ENCODE results near the gene ZC3H14.

The ZC3H14 gene

DNA sequence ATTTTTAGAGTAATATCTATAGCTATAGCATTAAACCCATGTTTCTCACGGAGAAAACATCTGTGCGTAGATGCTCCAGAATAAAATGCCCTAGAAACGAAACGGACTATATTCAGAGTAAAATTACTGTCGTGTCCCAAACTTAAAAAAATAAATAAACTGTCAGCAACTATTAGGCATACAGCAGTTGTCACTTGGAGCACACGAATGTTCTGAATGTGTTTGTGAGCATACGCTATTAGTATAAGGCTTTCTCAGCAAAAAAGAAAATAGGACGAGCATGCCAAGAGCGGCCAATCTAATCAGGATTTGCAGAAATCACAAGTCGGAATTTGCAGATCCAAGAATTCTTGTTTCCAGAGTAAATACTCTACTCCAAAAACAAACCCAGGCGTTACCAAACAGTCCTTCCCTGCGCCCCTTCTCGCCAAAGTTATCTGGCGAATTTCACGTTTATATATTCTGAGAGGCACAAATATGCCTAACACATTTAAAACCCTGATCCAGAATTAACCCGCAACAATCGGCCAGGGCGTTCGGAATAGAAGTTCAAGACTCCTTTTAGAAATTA is 8.9 kb upstream of the ZC3H14 start:
- peak; percentile 48 for DNase-seq

DNA sequence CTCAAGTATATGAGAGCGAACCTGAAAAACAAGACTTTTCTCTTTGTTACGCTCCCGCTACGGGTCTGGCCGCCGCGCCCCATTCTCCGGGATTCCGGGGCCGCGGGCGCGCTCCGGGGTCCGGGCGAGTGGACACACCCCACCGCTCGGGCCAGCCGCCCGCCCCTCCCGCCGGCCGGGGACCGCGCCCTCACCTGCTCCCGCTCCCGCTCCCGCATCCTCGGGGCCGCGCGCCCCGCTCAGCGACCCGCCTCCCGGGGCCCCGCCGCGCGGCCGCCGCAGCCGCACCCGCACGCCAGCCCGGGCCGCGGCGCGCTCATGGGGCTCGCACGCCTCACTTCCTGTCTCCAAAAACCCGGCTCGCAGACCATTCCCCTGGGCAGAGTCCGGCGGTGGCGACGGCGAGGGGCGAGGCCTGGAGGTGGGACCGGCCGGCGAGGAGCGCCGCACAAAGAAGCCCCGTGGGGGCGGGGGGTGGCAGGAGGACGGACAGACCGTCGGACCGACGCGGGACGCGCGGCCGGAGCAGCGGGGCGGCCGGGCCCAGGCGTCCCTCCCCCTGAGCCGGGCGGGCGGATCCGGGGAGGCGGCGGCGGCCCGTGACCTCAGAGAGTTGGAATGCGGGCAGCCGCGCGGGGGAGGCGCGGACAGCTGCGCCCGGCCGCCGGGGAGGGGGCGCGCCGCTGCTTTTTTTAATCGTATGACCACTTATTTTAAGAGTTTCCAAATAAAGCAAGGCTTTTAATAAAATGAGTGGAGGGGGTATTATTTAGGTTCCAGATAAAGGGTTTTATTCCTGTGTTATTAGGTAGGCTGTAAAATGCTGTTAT is 8.2 kb upstream of the ZC3H14 start, which contains the start of gene PTPN21:
PTPN21 (minus strand) TSS at position 551 of the 830 bp plus-strand sequence. CDS start 4,590 bp downstream, outside the sequence.
- DNase-seq, result peak; percentile 87

DNA sequence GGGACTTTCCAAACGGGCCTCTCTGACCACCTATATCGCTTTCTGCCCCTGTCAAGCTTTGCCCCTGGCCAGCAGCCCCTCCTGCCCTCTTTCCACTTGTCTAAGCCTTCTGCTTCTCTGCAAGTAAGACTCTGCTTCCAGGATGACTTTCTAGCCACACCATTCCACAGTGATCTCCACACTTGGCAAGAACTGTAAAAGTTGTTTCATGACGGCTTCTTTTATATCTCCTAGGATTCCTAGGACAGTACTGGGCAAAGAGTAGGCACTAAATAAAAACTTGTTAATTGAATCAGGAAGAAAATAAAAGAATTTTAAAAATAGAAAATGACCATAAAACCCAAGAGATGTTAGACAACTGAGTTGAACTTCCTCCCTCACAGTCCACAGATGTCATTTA is 6.3 kb upstream of the ZC3H14 start:
- DNase-seq, result no peak

DNA sequence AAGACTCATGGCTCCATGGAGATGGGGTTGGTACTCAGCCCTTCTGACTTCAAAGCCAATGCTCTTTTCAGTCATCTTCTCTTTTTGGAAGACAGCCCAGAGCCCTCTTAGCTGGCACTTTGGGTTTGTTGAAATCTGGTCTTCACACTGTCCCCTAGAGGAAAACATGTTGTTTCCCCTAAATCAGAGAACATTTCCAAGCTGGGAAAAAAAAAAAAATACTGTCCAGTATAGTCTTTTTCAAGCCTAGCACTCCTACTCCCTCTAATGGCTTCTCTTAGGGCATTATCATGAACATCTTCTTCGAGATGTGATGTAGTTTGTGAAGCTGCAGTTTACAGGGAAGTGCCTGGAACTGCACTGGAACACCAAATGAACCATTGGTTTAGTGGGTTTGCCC is 3.0 kb upstream of the ZC3H14 start:
- no peak for DNase-seq

DNA sequence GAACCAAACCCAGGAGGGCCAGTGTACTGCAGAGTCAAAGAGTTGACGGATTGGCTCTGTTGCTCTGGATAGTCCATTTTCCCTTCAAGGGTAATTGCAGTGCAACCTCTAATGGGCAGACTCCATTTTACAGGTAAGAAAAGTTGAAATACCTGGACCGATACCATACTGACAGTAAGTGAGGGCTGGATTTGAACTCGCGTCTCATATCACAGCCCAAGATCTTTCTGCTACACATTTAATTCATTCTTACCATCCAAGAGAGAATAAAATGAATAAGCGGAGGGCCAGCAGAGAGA is 356 bp upstream of the ZC3H14 start:
- no peak for DNase-seq

DNA sequence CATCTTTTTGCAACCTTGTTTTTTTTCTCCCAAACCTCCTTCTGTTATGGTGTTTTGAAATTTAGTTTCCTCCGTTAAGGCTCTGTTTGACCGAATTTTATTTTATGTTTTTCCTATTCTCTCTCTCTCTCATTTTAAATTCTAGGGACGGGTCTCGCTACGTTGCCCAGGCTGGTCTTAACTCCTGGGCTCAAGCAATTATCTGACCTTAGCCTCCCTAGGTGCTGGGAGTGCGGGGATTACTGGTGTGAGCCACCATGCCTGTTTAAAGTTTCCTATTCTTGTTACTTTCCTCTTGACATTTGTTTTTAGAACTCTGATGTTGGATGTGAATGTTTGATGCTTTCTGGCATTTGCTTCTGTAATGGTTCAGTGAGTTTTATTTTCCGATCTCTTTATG is 1.0 kb downstream of the ZC3H14 start:
- DNase-seq, result no peak

DNA sequence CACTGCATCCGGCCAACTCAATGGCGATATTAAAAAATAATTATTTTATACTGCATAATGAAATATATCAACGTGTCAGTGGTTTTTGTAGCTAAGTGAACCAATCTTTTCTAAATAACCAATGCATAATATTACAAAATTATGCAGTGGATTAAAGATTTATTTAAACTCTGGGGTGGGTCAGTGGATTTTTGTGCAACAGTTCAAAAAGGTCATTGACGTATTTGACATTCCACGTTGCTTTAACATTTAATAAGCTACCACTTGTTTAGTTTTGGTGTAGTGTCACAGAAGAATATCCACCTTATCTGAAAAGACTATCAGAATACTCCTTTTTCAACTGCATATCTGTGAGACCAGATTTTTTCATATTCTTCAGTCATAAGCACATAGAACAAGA is 2.6 kb downstream of the ZC3H14 start:
- DNase-seq, result no peak

DNA sequence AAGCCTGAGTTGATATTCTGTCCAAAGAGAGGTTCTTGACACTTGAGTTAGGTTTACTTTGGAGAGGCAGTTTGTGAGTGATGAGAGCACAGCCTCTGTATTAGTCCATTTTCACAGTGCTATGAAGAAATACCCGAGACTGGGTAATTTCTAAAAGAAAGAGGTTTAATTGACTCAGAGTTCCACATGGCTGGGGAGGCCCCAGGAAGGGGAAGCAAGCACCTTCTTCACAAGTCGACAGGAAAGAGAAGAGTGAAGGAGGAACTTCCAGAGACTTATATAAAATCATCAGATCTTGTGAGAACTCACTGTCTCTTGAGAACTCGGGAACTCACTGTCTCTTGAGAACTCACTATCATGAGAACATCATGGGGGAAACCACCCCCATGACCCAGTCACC is 5.4 kb downstream of the ZC3H14 start:
- DNase-seq, result no peak

DNA sequence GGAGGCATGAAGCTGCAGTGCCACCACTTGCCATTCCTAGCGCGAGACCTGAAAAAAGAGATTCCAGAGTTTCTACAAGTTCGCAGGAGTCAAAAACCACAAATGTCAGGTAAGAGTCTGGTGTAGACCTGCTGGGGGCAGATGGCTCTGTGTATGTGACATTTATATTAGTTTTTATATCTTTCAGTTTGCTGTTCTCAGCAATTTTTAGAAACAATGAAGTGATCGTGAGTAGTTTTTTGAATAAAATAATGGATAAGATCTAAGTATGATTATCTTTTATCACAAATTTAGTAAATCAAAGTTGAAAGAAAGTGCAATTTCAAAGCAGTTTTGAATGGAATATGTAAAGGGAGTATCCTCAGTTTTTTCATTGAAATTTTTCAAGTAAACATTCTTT is 9.3 kb downstream of the ZC3H14 start:
- DNase-seq, result no peak

DNA sequence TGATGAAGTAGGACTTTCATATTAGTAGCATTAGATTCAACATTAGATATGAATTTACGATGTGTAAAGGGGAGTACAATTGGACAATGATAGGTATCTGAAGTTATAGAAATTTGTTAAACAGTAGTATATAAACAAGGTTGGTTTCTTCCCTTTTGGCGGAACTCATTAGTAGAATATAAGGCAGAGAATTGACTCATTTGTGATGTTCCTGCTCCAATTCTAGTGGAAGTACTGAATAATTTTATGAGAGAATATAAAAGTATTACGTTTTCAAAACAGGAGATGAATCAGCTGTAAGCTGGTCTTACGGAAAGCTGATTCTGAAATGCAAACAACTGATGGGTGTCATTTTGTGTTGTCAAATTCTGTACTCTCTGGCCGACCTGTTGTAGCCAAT is 13.4 kb downstream of the ZC3H14 start:
- no peak for DNase-seq

DNA sequence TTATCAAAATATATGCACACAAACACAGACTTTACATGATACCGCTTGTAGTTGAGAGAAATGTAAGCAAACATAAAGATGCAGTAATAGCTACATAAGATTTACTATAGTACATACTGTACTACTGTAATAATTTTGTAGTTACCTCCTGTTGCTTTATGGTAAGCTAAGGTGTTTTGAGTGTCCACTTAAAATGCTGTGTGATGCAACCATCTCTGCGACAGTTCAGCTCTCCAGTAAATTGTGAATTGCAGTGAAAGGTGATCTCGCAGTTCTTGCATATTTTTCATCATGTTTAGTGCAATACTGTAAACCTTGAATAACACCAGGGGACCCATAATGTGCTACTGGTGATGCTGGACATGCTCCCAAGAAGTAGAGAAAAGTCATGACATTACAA is 21.6 kb downstream of the ZC3H14 start:
- DNase-seq, result no peak

DNA sequence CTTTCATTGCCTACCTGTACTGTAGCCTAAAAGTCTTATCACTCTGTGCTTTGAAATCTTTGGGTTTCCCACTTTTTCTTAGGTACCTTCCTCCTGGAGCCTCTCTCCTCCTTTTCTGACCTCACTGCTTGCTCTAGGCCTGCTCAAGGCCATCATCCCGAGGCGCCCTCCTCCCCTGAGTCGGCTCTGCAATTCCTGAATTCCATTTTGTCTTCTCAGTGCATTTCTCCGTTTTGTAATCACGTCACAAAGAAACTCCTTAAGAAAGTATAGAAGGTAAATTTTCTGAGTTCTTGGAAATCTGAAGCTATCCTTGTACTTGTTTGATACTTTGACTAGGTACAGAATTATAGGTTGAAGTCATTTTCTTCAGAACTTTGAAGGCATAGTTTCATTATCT is 25.2 kb downstream of the ZC3H14 start:
- DNase-seq, result no peak

DNA sequence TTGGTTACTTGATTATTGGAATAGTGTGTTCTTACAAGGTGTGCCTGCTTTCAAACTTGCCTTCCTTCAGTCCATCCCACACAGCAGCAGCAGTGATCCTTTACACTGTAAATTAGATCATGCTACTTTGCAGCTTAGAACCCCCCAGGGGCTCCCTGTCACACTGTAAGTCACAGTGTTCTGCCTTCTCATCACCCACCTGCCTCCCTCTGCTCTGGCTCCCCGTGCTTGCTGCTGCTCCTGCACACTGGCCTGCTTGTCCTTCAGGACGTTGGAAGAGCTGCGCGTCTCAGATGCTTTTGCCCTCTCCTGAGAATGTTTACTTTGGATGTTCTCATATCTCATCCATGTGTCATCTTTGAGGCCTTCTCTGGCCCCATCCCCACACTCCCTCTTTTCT is 27.3 kb downstream of the ZC3H14 start:
- DNase-seq, result no peak

DNA sequence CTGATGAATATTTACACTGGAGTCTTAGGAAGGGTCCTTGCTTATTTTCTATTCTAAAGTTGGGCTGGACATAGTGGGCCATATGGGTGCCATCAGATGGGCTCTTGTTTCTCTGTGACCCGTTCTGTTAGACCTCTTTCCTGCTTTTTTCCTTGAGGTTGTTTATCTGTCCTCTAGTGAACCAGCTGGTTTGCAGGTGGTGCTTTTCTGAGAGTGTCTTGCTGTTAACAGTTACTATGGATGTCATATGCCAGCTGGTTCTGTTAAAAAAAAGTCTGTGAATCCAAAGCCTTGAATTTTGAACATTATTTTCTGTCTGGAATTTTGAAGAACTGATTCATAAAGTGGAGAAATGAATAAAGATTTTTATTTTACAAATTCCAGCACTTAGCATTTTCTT is 29.2 kb downstream of the ZC3H14 start:
- DNase-seq, result no peak

DNA sequence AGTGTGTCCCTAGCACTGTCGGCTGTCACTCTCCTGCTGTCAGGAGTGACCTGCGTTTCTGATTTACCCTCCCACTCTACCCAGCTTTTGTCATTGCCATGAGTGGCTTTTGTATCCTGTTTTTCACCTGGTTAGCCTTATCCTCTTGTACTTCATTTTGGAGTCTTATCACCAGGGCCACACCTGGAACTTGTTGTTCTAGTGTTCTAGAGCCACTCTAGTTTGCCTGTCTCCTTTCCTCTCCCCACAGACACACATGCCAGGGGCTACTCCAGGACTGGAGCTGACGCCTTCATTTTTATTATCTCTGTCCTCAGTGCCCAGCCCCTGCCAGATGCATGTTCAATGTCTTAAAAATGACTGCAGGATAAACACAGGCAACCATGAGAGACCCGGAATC is 34.2 kb downstream of the ZC3H14 start:
- DNase-seq, result no peak

DNA sequence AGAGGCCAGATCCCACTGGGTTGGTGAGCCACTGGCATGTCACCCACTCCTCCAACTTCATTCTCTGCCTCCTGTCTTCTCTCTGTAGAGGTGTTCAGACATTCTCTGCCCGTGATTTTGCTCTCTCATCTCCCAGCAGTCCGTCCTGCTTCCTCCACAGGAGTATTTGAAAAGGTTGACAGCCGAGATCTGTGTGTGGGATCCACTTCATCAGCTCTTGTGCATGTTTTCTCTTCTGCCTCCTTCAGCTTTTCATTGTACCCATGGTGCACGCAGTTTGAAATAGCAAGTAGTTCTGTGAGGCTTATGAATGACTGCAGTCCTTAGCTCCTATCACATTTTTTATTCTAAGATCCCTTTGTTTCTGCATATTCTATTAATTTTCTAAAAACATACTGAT is 34.8 kb downstream of the ZC3H14 start:
- no peak for DNase-seq

DNA sequence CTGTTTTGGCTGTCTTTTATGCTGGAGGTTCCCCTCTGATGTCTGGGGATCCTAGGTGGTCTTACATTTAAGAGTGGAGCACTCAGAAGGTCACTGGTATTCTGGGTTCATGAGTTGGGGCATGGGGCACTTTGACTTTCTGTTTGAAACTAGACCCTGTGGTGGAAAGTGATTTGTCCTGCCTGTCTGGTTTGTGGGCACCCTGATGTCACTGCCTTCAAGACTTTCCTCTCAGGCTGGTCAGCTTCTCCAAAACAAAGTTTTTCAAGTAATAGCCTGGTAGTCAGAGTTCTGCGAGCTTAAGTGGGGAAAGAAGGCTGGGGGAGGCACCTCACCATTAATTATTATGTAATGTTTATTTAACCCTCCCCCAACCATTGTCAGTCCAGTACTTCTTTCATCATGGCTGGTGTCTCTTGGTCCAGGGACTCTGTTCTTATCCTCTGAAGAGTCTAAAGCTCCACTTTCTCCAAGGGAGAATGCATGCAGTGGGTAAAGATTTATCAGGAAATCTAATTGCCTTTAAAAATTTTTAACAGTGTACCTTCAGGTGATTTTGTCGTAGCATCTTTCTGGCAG is 35.3 kb downstream of the ZC3H14 start:
- DNase-seq, result no peak

DNA sequence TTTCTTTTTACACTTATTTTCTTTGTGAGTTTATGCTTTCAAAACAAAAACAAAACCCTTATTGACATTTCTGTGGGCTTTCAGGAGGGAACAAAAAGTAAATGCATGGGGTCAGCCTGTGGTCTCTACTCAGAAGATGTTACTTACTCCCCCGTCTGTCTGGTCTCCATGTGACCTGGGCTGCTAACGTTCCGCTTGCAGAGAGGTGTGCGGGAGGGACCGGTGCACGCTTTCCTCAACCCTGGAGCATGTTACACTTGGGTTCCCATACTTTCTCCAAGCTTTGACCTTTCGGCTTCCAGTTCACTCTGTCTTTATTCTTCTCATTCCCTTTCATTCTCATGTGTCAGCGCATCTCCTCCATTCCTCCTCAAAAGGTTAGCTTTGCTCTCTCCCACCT is 36.5 kb downstream of the ZC3H14 start:
- no peak for DNase-seq

DNA sequence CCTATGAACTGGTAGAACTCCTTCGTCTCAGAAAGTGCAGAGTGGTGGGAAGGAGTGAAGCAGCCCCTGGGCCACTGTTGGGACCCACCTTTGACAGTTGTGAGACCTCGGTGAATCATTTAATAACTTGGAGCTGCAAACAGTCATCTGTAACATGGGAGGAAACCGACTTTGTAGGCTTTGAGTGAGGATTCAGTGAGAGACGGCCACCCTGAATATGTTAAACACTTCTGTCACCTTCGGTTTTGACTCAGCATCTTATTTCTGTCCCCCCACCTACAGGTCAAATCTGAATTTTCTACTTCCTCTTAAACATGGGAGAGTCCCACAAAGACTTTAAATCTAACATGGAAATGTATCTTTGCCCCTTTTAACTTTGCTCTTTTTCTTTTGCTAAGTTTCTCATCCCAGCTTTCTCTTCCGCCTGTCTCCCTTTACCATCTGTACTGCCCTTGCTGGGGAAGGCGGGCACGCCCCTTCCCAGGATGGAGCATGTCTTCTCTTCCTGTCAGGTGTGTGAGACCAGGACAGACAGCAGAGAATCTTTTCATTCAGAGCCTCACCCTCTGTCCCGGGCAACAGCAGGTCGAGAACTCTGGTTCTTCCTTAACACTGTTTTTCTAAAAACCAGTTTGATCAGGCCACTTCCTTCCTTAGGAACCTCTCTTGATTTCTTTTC is 37.1 kb downstream of the ZC3H14 start:
- no peak for DNase-seq

DNA sequence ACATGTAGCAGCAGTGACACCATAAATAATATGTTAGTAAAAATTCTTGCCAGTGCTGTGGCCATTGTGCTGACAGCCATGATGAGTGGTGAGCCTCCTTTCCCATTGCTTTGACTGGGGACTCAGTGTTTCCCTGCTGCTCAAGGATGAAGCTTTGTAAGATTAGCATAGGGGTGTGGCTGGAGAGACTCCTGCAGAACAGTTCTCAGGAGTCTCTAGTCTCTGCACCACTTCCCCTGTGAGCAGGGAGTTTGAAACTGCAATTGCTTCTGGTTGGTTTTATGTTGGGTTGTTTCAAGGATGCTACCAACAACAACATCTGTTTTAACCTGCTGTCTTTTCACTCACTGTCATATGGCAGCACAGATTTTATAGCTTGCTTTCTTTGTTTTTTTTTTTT is 41.4 kb downstream of the ZC3H14 start:
- no peak for DNase-seq

DNA sequence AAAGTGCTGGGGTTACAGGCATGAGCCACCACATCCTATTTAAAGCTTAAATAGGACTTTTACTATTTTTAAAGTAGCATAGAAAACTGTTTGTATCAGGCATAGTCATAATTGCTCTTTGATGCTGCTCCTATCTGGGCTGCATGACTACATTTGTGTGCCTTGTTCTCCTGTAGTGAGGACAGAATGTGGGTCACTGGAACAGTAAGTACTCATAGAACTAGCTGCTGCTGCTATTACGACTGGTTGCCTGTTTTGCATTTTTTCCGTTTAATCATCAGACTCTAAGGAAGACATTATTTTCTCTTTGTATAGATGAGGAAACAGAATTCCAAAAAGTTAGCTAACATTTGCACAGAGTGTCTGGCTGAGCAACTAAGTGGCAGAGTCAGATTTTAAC is 42.8 kb downstream of the ZC3H14 start:
- no peak for DNase-seq

DNA sequence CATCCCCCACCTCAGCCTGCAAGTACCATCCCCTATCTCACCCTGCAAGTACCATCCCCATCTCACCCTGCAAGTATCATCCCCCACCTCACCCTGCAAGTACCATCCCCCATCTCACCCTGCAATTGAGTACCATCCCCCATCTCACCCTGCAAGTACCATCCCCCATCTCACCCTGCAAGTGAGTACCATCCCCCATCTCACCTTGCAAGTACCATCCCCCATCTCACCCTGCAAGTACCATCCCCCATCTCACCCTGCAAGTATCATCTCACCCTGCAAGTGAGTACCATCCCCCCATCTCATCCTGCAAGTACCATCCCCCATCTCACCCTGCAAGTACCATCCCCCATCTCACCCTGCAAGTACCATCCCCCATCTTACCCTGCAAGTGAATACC is 45.0 kb downstream of the ZC3H14 start:
- DNase-seq, result no peak

DNA sequence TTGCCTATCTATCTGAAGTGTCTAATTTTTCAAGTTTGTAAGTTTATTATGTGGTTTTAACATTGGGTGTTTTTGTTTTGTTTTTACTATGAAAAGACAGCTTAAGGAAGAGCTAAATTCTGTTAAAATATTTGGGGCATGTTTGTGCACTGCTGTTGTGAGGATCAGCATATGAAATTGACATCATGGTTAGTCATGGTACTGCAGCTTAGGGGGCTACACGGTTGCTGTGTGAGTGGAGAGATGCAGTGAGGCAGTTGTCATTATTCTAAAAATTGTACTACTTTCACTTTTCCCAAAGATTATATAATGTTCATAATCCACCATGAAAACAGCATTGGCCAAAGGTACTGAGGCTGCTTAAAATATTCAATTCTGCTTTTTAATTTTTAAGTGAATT is 49.0 kb downstream of the ZC3H14 start:
- no peak for DNase-seq

DNA sequence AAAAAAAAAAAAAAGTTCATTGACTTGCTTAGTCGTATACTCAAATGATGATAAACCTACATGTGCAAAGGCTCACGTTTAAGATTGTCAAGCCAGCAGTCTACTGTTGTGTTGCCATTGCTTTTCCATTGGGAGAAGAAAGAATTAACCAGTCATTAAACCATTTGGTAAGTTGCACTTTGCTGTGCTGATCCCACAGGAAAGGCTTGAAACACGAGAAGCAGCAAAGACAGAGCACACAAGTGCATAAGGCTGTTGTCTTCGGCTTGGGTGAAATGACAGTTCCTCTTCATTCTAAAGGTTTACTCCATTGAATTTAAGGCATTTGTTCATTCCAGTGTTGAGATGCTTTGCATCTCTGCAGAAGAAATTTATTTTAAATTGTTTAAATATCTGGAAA is 50.1 kb downstream of the ZC3H14 start:
- DNase-seq, result no peak
